ENCODE measurements around the gene KIF2A. TPM values are rescaled to one million over a fixed set of nuclear protein-coding genes. Genes with fewer than 3 reads are reported as not detected.

Gene KIF2A
- total and polyA plus RNA-seq, 9 of the 15 experiments (the other 6 are each of a cell fraction or from before 2014, with no cell fraction given), result 42.6 to 126 (median 77.6) TPM

GRCh38 chr5:62305715-62306322 is at the start of gene KIF2A (continued):
- no peak for TF ChIP-seq THRA (IDR thresholded peaks at IDR 0.05)
- TF ChIP-seq JUNB (CRISPR knock-in tag; conservative IDR thresholded peaks at IDR 0.05), result no peak
- TF ChIP-seq SMARCB1 (IDR thresholded peaks at IDR 0.05; ENCODE audit: insufficient read length, low read depth), result no peak
- TF ChIP-seq U2AF1 (optimal IDR thresholded peaks at IDR 0.05; ENCODE audit: low read depth, low read length), result no peak
- TF ChIP-seq EP400 (IDR thresholded peaks at IDR 0.05), result peak; percentile 95
- TF ChIP-seq MLX (CRISPR knock-in tag; conservative IDR thresholded peaks at IDR 0.05), result peak; percentile 87 to 95
- TF ChIP-seq NKRF (IDR thresholded peaks at IDR 0.05; ENCODE audit: borderline replicate concordance), result peak; percentile 92; the same call in 1 of the 2 replicates
- no peak for TF ChIP-seq NCOA2 (IDR thresholded peaks at IDR 0.05; ENCODE audit: partially characterized antibody in 2 of 2)
- 0 out of 2 replicates have a peak, but pooled peaks have one; percentile 64 for TF ChIP-seq TCF7 (IDR thresholded peaks at IDR 0.05; ENCODE audit: borderline replicate concordance)
- TF ChIP-seq PTRF (tag; IDR thresholded peaks at IDR 0.05), result no peak
- no peak for TF ChIP-seq ZKSCAN8 (CRISPR knock-in tag; IDR thresholded peaks at IDR 0.05)
- TF ChIP-seq VEZF1 (CRISPR knock-in tag; IDR thresholded peaks at IDR 0.05), result peak; percentile 93; the same call in 1 of the 2 replicates
- TF ChIP-seq SIX5 (IDR thresholded peaks at IDR 0.05; ENCODE audit: borderline replicate concordance in 1 of 2, insufficient read depth in 1 of 2, low read depth in 1 of 2, low read length in 2 of 2), result no peak
- peak; percentile 88 for TF ChIP-seq POLR2G (IDR thresholded peaks at IDR 0.05; ENCODE audit: low read depth, low read length)
- TF ChIP-seq ZNF766 (CRISPR knock-in tag; conservative IDR thresholded peaks at IDR 0.05), result peak; percentile 81
- TF ChIP-seq ZNF644 (tag; IDR thresholded peaks at IDR 0.05; ENCODE audit: low read depth), result no peak
- peak; percentile 86 for TF ChIP-seq ZBTB2 (IDR thresholded peaks at IDR 0.05)
- no peak for TF ChIP-seq ID3 (CRISPR knock-in tag; IDR thresholded peaks at IDR 0.05)
- TF ChIP-seq ID3 (tag; IDR thresholded peaks at IDR 0.05), result peak; percentile 97
